Epidermal melanocyte (primary cell): ENCODE measurements around the gene TTC7B.

Experiments
- DNase-seq: peaks from one replicate; pipeline ENCODE4 v3.0.0; 2011; ENCODE audit warnings: low spot score; ENCODE audit not compliant: insufficient read length

TTC7B gene

DNA sequence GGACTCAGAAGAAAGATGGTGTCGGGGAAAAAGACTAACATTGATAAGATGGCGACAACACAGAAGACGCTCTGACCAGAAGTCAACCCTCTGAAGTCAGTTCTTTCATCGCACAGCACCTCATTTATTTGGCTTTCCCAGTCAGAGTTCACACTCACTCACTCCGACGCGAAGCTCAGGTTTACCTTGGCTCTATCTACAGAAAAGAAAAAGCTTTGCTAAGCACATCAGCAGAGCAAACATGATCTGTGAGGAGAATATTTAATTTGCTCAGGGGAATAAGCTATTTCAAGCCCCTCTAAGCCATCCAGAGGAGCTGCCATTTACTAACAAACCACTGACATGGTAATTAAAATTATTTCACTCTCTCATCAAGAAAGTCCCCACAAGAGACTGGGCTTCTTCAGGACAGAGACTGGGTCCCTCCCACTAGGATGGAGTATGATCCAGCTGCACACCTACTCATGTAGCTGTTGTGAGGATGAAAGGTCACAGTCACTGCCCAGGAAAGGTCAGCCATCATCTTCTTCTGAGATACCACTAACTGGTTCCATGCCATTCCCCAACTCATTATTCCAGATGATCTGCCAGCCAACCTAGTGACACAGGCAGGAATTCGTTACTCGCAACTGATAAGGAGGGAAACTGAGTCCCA lies 111.4 kb downstream of the TTC7B start:
- no peak for DNase-seq

GRCh38 chr14:90703841-90704737 lies 112.1 kb downstream of the TTC7B start:
- DNase-seq = no peak

DNA sequence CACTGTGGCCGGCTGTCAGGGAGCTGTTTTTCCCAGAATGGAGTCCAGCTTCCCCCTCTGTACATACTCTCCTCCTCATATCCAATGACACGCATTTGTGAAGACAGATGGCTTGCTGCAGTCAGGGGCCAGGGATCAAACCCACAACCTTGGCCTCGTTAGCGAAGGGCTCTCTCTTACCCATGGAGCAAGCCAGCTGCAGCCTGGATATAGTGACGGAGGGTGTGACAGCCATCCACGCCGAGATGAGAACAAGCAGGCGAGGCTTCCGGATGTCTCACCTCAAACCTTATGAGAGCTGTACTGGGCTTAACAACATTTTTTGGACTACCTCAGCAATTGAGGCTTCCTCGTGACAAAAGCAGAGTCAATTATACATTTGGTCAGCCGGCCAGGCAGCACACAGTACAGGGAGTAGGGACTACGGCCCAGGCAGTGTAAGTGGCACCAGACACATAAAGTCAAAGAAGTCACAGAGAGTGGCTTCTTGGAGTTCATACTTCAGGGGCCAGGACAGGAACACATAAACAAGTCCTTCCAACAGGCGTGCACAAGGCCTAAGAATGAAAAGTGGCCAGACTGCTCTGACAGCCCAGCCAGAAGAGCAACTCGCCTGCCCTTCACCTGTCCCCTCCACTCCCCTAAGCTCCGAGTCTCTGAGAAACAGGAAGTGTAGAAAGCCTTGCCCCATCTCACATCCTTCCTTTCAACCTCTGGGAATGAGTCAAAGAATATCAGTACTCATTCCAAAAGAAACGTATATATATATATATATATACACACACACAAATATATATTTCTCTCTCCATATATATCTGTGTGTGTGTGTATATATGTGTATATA lies 115.1 kb downstream of the TTC7B start:
- DNase-seq = no peak

DNA sequence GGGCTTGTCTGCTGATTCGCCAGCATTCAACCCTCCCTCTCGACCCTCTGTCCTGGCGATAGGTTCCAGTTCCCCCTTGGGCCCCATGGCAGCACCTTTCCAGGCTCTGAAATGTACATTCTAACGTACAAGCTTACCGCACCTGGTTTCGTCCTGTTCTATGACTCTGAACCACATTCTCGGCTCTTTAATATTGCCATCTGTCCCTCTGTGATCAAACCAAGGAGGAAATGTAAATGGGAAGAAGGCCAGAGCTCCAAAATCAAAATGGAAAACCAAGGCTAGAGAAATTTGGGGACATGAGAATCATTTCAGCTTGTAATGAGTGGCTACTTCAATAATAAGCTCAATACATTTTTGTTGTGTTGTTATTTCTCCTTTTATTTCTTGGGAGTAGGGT lies 117.2 kb downstream of the TTC7B start:
- no peak for DNase-seq

- no peak for DNase-seq
These were observed 117.8 kb downstream of the TTC7B start for GRCh38 chr14:90698379-90698869.

DNA sequence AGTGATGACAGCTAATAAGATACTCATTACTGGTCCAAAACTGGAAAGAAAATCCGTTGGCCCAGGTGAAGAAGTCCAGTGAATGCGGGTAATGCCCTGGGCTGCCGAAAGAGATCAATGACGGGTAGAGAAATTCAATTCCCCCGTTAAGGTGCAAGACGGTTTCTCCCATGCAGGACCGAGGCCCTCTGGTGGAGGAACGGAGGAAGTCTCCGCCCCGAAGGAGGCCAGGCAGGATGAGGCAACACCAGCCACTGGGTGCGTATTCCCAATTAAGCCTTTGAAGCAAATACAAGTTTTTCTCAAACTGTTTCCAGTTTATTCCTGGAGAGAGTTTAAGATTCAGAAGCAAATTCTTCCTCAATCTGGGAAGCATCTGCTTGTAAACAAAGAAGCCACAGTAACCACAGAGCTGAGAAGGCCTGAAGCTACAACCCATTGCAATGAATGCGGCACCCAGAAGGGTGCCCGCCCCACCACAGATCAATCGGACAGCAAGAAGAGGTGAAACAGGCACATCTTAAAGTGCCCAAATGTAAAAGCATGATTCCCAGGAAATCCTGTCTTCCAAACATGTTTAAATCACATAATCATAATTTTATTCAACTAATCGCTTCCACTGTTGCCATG lies 118.5 kb downstream of the TTC7B start:
- peak; percentile 74 for DNase-seq

- no peak for DNase-seq
These were observed 119.1 kb downstream of the TTC7B start for GRCh38 chr14:90697132-90697531.

- no peak for DNase-seq
These were observed 119.5 kb downstream of the TTC7B start for GRCh38 chr14:90696720-90697119.

DNA sequence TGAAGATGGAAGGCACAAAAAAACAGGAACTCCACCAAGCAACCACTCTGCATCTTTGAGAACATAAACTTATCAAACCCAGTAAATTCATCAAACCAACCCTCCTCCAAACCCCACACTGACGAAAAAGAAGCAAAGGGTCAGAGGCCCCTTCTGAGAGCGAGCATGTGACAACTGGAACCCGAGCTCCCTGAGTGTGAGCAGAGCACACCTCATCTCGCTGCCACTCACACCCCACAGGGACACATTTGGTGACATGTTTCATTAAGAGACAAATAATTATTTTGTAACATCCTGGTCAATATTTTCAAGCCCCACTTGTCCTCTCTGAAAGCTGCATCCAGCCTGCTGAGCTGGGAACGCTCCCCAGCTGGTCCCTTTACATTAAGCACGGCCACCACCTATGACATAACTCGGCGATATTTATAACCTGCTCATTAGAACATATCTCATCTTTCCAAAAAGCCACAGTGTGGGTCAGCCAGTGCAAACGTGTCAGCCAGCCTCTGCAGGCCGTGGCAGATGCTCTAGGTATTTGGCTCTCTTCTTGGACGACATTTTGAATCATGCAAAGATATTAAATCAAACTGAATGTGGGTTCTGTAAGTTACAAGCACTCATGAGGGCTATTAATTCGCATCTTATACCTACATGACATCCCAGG lies 120.1 kb downstream of the TTC7B start:
- no peak for DNase-seq

GRCh38 chr14:90693413-90693812 lies 122.8 kb downstream of the TTC7B start:
- no peak for DNase-seq

DNA sequence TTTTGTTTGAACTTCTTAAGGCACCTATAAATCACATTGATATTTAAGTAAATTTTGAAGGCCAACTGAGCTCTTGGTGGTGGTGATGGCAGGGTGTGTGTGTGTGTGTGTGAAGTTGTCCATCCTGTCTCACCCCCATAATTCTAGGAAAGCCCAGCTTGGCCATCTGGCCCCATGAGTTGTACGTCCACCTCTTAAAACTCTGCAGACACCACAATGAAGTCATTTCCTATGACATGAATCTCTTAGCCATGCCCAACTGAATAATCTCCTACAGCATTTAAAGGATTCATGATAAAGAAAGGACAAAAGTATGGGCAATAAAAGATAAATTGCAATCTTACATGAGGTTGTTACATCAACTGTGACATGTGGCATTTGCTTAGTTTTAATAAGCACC lies 123.4 kb downstream of the TTC7B start:
- no peak for DNase-seq

DNA sequence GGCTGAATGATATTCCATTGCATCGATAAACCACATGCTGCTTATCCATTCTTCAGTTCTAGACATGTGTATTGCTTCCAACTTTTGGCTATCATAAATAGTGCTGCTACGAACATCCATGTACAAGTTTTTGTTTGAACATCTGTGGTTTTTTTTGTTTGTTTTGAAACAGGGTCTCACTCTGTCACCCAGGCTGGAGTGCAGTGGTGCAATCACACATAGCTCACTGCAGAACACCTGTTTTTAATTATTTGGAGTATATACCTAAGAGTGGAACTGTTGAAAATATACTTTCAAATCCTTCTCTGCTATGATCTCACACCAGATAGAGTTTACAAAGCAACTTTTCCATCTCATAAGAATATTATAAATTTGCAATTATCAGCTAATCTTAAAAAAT lies 124.2 kb downstream of the TTC7B start:
- no peak for DNase-seq

GRCh38 chr14:90691627-90692026 lies 124.6 kb downstream of the TTC7B start:
- no peak for DNase-seq

- no peak for DNase-seq
These were observed 128.6 kb downstream of the TTC7B start for GRCh38 chr14:90687680-90688079.

DNA sequence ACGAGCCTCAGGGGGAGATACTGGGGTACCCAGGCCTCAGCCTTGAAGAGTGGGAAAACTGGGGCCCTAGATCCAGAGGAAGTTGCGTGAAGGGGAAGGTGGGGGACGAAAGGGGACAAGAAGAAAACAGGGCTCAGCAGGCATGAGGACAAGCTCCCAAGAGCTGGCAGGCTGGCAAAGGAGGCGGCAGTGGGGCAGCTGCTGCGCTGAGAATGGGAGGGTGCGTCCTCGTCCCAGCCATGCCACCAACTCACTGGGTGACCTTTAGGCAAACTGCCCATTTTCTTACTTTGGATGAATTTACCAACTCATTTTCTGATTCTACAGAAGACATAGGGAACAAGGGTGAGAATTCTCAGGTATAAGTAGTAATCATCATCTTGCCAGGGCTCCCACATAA lies 133.6 kb downstream of the TTC7B start:
- no peak for DNase-seq

DNA sequence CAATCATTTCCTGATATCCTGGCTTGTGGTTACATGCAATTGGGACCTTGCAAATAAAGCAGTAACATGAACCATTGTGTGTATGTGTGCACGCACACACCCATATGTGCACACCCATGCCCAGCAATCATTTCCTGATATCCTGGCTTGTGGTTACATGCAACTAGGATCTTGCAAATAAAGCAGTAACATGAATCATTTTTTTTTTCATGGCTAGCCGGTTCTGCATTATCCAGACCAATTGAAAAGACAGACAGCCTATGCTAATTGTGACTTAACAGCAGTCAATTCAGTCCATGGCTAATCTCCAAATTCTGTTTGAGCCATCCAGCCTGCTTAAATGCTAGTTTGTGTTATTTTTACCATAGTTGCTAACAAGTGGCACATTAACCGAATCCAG lies 134.3 kb downstream of the TTC7B start:
- DNase-seq = no peak

- no peak for DNase-seq
These were observed 137.3 kb downstream of the TTC7B start for GRCh38 chr14:90678846-90679362.

- DNase-seq = no peak
These were observed 137.8 kb downstream of the TTC7B start for GRCh38 chr14:90678420-90678819.

- DNase-seq = peak; percentile 37
These were observed 138.7 kb downstream of the TTC7B start for GRCh38 chr14:90677484-90678050.

DNA sequence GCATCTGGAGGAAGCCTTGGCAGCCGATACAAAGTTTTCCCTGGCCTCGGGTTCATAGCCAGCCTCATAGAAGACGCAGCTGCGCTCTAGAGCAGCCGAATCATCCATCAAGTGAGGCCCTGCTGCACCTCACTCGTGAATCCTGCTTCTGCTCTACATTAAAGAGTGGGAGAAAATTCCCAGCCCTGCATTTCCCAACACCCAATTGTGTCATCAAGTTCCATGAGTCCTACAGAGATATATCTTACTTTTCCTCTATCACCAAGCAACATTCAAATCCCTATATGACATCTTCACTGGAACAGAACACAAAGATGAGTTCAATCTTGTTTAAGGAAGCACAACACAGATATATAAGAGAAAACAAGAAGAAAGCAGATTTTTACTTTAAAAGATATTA lies 139.3 kb downstream of the TTC7B start:
- no peak for DNase-seq
